GM18858 (cell line): ENCODE measurements around the gene TMEM190.
"Not testable (repeated sequence)": the region's sequence is repeated elsewhere in the genome, so short reads cannot be mapped to it uniquely, and the experiment has no call there.

ENCODE experiments used
- ATAC-seq: cut with Tn5 transposase; IDR thresholded peaks from one replicate; pipeline ENCODE4 v1.9.1; 2021; ENCODE audit not compliant: unreplicated experiment

The TMEM190 gene

GRCh38 chr19:55418185-55418584, 41.6 kb downstream of the TMEM190 start:
- ATAC-seq = no peak

DNA sequence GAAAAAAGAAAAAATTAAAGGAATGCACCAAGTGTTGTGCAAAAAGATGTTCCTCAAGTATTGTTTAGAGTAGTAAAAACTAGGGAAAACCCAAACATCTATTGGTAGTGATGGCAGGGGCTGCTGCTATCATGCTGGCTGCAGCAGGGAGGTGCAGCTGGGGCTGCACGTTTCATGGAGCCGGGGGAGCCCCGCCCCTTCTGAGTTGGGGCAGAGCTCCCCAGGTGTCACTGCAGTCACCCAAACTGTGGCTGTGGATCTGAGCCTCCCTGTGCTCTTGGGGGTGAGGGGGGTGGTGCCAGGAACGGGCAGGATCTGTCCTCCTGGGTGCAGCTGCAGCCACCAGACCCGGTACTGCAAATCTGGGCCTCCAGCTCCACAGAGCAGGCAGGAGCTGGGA, 42.5 kb downstream of the TMEM190 start:
- ATAC-seq = no peak

DNA sequence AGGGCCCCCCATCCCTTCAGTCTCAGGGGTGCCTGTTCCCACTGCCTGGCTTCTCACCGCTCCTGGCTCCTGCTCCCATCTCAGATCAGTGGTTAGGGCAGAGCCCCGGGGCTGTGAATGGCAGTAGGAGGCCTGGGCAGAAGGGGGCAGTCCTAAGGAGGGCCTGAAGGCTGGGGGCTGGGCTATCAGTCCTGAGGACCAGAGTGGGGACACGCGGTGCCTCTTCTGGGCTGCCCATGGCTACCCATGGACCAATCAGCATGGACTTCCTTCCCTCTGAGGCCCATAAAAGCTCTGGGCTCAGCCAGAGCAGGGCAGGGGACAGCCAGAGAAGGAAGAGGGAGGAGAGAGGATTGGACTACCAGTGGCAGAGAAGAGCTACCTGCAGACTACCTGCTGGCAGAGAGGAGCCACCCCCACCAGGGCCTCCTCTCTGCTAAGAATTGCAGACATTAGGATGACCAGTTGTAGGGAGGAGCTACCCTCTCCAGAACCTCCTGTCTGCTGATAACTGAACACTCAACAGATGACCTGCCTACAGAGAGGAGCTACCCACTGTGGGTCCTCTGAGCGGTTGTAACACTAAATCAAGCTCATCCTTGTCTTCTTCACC, 43.1 kb downstream of the TMEM190 start:
- no peak for ATAC-seq

DNA sequence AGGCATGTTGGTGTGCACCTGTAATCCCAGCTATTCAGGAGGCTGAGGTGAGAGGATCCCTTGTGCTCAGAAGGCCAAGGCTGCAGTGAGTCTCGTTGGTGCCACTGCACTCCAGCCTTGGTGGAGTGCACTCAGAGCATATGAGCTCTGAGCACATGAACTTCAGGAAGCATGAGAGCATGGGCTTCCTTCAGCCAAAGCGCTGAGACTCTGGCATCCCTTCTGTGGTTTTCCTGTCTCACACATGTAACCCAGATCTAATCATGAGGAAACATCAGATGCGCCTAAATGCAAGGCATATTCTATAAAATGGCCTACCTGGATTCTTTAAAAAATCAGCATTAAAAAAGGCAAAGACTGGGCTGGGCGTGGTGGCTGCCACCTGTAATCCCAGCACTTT, 44.7 kb downstream of the TMEM190 start:
- not testable (repeated sequence) for ATAC-seq

DNA sequence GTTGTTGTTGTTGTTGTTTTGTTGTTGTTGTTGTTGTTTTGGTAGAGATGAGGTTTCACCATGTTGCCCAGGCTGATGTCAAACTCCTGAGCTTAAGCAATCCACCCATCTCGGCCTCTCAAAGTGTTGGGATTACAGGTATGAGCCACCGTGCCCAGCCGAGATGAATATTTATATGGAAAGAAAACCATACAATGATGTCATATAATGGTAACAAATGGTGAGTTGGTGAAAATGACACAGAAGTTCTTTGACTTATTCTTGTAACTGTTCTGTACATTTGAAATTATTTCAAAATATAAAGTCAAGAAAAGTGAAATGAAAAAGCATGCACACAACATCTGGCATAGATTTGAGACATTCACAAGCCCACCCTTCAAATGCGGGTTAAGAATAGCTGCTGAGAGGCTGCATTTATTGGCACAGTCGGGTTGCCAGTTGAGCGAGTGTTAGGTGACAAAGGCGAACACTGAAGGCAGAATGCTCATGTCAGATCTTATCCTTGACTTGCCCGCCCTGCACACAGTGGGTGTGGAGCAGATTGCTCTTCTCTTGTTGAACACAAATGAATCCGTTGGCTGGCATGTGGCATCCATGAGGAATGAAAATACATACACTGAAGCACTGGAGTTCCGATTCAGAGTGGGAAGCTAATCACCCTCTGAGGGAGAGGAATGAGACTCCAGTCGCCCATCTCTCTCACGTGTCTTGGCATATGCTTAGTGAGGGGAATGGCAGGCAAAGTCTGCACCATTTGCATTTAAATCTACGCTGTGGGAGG, 46.8 kb downstream of the TMEM190 start:
- no peak for ATAC-seq

DNA sequence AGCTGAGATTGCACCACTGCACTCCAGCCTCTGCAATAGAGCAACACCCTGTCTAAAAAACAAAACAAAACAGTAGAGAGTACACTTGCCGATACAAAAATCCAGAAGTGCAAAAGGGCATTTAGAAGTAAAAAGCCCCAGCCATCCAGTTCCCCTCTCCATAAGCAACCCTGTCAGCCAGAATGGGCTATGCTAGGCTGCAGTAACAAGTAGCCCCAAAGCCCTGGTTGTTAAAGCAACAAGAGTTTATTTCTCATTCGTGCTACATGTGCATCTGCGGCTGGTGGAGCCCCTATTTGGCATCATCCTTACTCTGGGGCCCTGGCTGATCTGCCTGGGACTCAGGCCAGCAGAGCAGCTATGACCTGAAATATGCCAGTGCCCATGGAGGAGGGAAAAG, 47.9 kb downstream of the TMEM190 start:
- ATAC-seq = no peak

DNA sequence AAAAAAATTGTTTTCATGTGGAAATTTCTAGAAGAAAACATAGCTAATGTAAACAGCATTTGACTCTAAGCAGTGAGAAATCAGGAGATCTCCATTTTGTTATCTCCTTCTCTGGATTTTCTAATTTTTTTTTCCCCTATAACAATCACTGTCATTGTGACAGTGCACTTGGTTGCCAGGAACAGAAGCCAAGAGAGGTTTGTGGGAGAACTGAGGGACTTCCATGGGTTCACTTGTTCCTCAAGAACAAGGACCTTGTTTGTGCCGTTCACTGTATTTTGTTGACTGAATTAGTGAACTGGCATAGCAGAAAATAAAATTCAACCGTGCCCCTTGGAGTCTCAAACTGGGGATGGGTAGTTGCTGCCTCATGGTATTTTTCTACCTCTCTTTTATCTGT, 49.4 kb downstream of the TMEM190 start:
- ATAC-seq = no peak
